IMR-90 (cell line): ENCODE data around the gene FAM83B. TPM values are rescaled to one million over a fixed set of nuclear protein-coding genes. Genes with fewer than 3 reads are reported as not detected.

ENCODE experiments used
- ATAC-seq: fragments of 200-7000 bp; cut with Tn5 transposase; 2 replicates; pipeline ENCODE4 v1.9.1; 2020; ENCODE audit warnings: low read depth, mild to moderate bottlenecking, moderate library complexity
- BruUV-seq: library from RNA; stranded (reverse); fragments of 400-500 nt; replicated peaks from 2 replicates; lab custom pipeline; 2021; lab: Mats Ljungman, UMichigan
- CTCF ChIA-PET: fragments of 300-600 bp; formaldehyde crosslinking; extraction: SDS; loops from one replicate; lab custom pipeline; 2021; ENCODE audit warnings: antibody characterized with exemption; lab: Yijun Ruan, JAX
- POLR2A ChIA-PET: fragments of 300-600 bp; sonication (Branson Sonifier 250); formaldehyde crosslinking; loops from one replicate; lab custom pipeline; 2022; ENCODE audit warnings: antibody characterized with exemption; ENCODE audit not compliant: unreplicated experiment; lab: Charles Lee
- DNase-seq: peaks from one replicate; pipeline ENCODE4 v3.0.0; 2013
- H2AFZ ChIP-seq: replicated peaks from 2 replicates; pipeline ENCODE3; 2013; ENCODE audit warnings: low read length, mild to moderate bottlenecking; ENCODE audit not compliant: poor library complexity
- H2AK5ac ChIP-seq: 2 replicates; pipeline ENCODE4 v1.6.1; 2013; ENCODE audit warnings: low read depth, low read length, inconsistent platforms
- H2AK9ac ChIP-seq: replicated peaks from 2 replicates; pipeline ENCODE3; 2013; ENCODE audit warnings: mild to moderate bottlenecking, low read depth, low read length, moderate library complexity; ENCODE audit not compliant: poor library complexity
- H2BK120ac ChIP-seq: 2 replicates; pipeline ENCODE4 v1.6.1; 2013; ENCODE audit warnings: low read depth, low read length, inconsistent platforms
- H2BK15ac ChIP-seq: 3 replicates; pipeline ENCODE4 v1.6.1; 2013; ENCODE audit warnings: low read depth, low read length, inconsistent platforms
- H2BK20ac ChIP-seq: 2 replicates; pipeline ENCODE4 v1.6.1; 2013; ENCODE audit warnings: low read depth, mild to moderate bottlenecking, inconsistent platforms, low read length, moderate library complexity
- H2BK5ac ChIP-seq: 2 replicates; pipeline ENCODE4 v1.6.1; 2013; ENCODE audit warnings: mild to moderate bottlenecking, low read depth, low read length, inconsistent platforms; ENCODE audit not compliant: poor library complexity, severe bottlenecking
- H3K14ac ChIP-seq: replicated peaks from 2 replicates; pipeline ENCODE4 v1.6.1; 2013; ENCODE audit warnings: low read depth, low read length, inconsistent platforms
- H3K18ac ChIP-seq: 2 replicates; pipeline ENCODE4 v1.6.1; 2013; ENCODE audit warnings: low read depth, low read length, control low read depth
- H3K23ac ChIP-seq: 2 replicates; pipeline ENCODE4 v1.6.1; 2013; ENCODE audit warnings: low read depth, low read length, inconsistent platforms
- H3K27ac ChIP-seq: 2 replicates; pipeline ENCODE4 v1.5.1; 2013; ENCODE audit warnings: mild to moderate bottlenecking, control low read depth, low read length; ENCODE audit not compliant: insufficient read depth
- H3K27me3 ChIP-seq: 2 replicates; pipeline ENCODE4 v1.6.1; 2013; ENCODE audit warnings: low read length; ENCODE audit not compliant: control insufficient read depth, insufficient read depth
- H3K36me3 ChIP-seq: 2 replicates; pipeline ENCODE4 v1.6.1; 2013; ENCODE audit warnings: low read length, mixed read lengths; ENCODE audit not compliant: control insufficient read depth, insufficient read depth
- H3K4ac ChIP-seq: 2 replicates; pipeline ENCODE4 v1.6.1; 2013; ENCODE audit warnings: low read depth, low read length, inconsistent platforms
- H3K4me1 ChIP-seq: 2 replicates; pipeline ENCODE4 v1.6.1; 2013; ENCODE audit warnings: low read length, mixed read lengths; ENCODE audit not compliant: control insufficient read depth, insufficient read depth
- H3K4me2 ChIP-seq: 2 replicates; pipeline ENCODE4 v1.6.1; 2013; ENCODE audit warnings: low read depth, mild to moderate bottlenecking, control low read depth, low read length, moderate library complexity
- H3K4me3 ChIP-seq: 2 replicates; pipeline ENCODE4 v1.5.1; 2013; ENCODE audit warnings: low read depth, mild to moderate bottlenecking, control low read depth, low read length, moderate library complexity; ENCODE audit not compliant: insufficient read depth
- H3K56ac ChIP-seq: 2 replicates; pipeline ENCODE4 v1.6.1; 2013; ENCODE audit warnings: low read length, inconsistent platforms; ENCODE audit not compliant: insufficient read depth; ENCODE audit errors: extremely low read depth
- H3K79me1 ChIP-seq, 2 experiments: 2 replicates each; pipeline ENCODE4 v1.6.1; 2013; ENCODE audit warnings: low read length in 2 of 2, inconsistent platforms in 1 of 2, low read depth in 1 of 2
- H3K9ac ChIP-seq: 2 replicates; pipeline ENCODE4 v1.6.1; 2013; ENCODE audit warnings: low read depth, low read length, control low read depth
- H3K9me1 ChIP-seq: 2 replicates; pipeline ENCODE4 v1.6.1; 2013; ENCODE audit warnings: low read length, inconsistent platforms; ENCODE audit not compliant: insufficient read depth
- H3K9me3 ChIP-seq: 2 replicates; pipeline ENCODE4 v1.6.1; 2013; ENCODE audit warnings: low read length; ENCODE audit not compliant: control insufficient read depth, insufficient read depth
- H4K20me1 ChIP-seq: 2 replicates; pipeline ENCODE4 v1.6.1; 2013; ENCODE audit warnings: low read length, inconsistent platforms; ENCODE audit not compliant: insufficient read depth
- H4K5ac ChIP-seq: 2 replicates; pipeline ENCODE4 v1.6.1; 2013; ENCODE audit warnings: mild to moderate bottlenecking, low read depth, low read length, control low read depth
- H4K8ac ChIP-seq, 2 experiments: 2 replicates each; pipeline ENCODE4 v1.6.1; 2013; ENCODE audit warnings: low read depth in 2 of 2, low read length in 2 of 2, control low read depth in 1 of 2, inconsistent platforms in 1 of 2
- H4K91ac ChIP-seq: 2 replicates; pipeline ENCODE4 v1.6.1; 2013; ENCODE audit warnings: low read depth, low read length, inconsistent platforms; ENCODE audit not compliant: insufficient read depth
- BHLHE40 ChIP-seq: fragments of 150-350 bp; IDR thresholded peaks from 2 replicates; pipeline ENCODE4 v1.6.1; 2016; ENCODE audit warnings: mild to moderate bottlenecking, low read depth, low read length
- CEBPB ChIP-seq: IDR thresholded peaks from 2 replicates; pipeline ENCODE4 v1.6.1; 2012; ENCODE audit warnings: low read depth, low read length, improper control_type of control experiment
- CHD1 ChIP-seq: IDR thresholded peaks from 2 replicates; pipeline ENCODE4 v1.6.1; 2012; ENCODE audit warnings: low read depth, low read length, improper control_type of control experiment
- MAZ ChIP-seq: IDR thresholded peaks from 2 replicates; pipeline ENCODE4 v1.6.1; 2012; ENCODE audit warnings: low read depth, mild to moderate bottlenecking, low read length, improper control_type of control experiment, moderate library complexity, borderline replicate concordance
- MXI1 ChIP-seq: IDR thresholded peaks from 2 replicates; pipeline ENCODE4 v1.6.1; 2012; ENCODE audit warnings: low read depth, mild to moderate bottlenecking, low read length, moderate library complexity, borderline replicate concordance
- NFE2L2 ChIP-seq: fragments of 150-350 bp; IDR thresholded peaks from 2 replicates; pipeline ENCODE4 v1.6.1; 2016; ENCODE audit warnings: low read depth, mild to moderate bottlenecking, low read length
- POLR2A ChIP-seq: IDR thresholded peaks from 2 replicates; pipeline ENCODE4 v1.6.1; 2012; ENCODE audit warnings: mild to moderate bottlenecking, low read depth, low read length
- RCOR1 ChIP-seq: IDR thresholded peaks from 2 replicates; pipeline ENCODE4 v1.6.1; 2012; ENCODE audit warnings: mild to moderate bottlenecking, low read length, improper control_type of control experiment; ENCODE audit not compliant: insufficient replicate concordance
- RFX5 ChIP-seq: IDR thresholded peaks from 2 replicates; pipeline ENCODE4 v1.8.0; 2012; ENCODE audit warnings: low read depth, mild to moderate bottlenecking, low read length, moderate library complexity
- SMC3 ChIP-seq: fragments of 150-350 bp; IDR thresholded peaks from 2 replicates; pipeline ENCODE4 v1.6.1; 2016; ENCODE audit warnings: low read depth, mild to moderate bottlenecking, antibody characterized with exemption, low read length, moderate library complexity
- WGBS, 2 experiments: methylation state at CpG; one replicate each; pipeline versions ENCODE4 v1.1.5 to v1.1.7; 2013; ENCODE audit warnings: missing lambda C conversion rate in 2 of 2; ENCODE audit not compliant: insufficient read length in 1 of 2; ENCODE audit errors: extremely low coverage in 2 of 2; 5-methylcytosine and 5-hydroxymethylcytosine counted together
- dilution Hi-C: fragments of 300-500 bp; cut with HindIII; formaldehyde crosslinking; loops from one replicate; pipeline ENCODE4 v1.14.3; 2018; ENCODE audit warnings: low sequenced_read_pairs; ENCODE audit not compliant: unreplicated experiment
- in situ Hi-C: fragments of 300-500 bp; cut with MboI; formaldehyde crosslinking; loops from 3 replicates; pipeline ENCODE4 v1.14.3; 2019; ENCODE audit warnings: low sequenced_read_pairs, inconsistent platforms, mixed read lengths
- intact Hi-C: fragments of 100-400 bp; cut with micrococcal nuclease; formaldehyde crosslinking; loops from 2 replicates; pipeline ENCODE4 v1.10.0; 2022
- polyA plus RNA-seq, 3 experiments: library from polyadenylated mRNA; depleted of rRNA; stranded (reverse); fragments of >200 nt; gene quantifications; 2 replicates each; pipeline ENCODE4 v1.2.3, GENCODE V29; 2012; ENCODE audit warnings: low replicate concordance in 1 of 3
- total RNA-seq: library from RNA; depleted of rRNA; stranded (reverse); fragments of >200 nt; gene quantifications from 2 replicates; pipeline ENCODE4 v1.2.3, GENCODE V29; 2012
- TF ChIP-seq, protein P1 (sequence below): conservative IDR thresholded peaks from 2 replicates; pipeline ENCODE4 v1.5.1; 2012; ENCODE audit warnings: mild to moderate bottlenecking, low read depth, low read length, improper control_type of control experiment
- TF ChIP-seq, protein P2 (sequence below): fragments of 150-350 bp; IDR thresholded peaks from 2 replicates; pipeline ENCODE4 v1.6.1; 2017; ENCODE audit warnings: mild to moderate bottlenecking, antibody characterized with exemption, low read length, low read depth

The FAM83B gene
- total and polyA plus RNA-seq, 2 of the 4 experiments (the other 2 are of a cell fraction): 0.02 to 0.18 TPM

DNA sequence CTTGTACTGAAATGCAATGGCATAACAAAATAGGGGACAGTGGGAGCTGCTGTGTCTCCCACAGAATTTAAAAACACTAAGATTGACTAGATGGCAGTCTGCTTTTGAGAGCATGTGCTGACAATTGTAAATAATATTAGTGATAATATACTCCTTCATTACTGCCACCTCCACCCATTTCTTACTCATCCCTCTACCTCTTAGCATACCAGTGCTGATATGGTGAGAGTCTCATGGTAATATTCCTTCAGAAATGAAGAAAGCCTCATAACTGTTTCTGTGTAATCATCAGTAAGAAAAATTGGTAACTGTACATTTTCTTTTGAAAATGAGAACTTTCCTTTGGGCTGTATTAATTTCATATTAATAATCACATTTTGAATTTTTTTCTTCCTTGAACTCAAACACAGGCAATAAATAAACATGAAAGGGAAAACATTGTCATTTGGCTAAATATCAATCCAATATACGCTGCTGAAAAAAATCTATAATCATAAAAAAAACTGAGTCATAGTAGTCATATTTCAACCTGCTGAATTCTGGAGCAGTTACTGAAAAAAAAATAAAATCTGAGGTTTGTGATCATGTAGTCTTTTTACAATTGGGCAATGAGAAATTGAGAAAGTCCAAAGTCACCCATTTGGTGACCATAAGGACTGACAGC, 34.6 kb downstream of the FAM83B start:
- POLR2A ChIA-PET: no interaction called here
- intact Hi-C loops: no loop called here
- no peak overlapping the region for H3K27ac ChIP-seq
- no peak overlapping the region for H3K4me3 ChIP-seq
- no CpG with 5 or more reads among the region's 1 CpG for WGBS, 2 experiments
- no peaks in the 10 kb centered on the region for H3K27me3 ChIP-seq
- H2BK15ac ChIP-seq: no peak overlapping the region
- H2BK120ac ChIP-seq: no peak overlapping the region
- CTCF ChIA-PET: no interaction called here
- H3K14ac ChIP-seq: no peak overlapping the region
- in situ Hi-C loops: no loop called here
- H3K23ac ChIP-seq: no peak overlapping the region
- H4K5ac ChIP-seq: no peak overlapping the region
- H4K20me1 ChIP-seq: no peaks in the 10 kb centered on the region
- no peak for ATAC-seq
- H3K9me1 ChIP-seq: no peaks in the 10 kb centered on the region
- dilution Hi-C loops: no loop called here
- DNase-seq: no peak
- TF ChIP-seq MAZ: no peak
- no peak for TF ChIP-seq BHLHE40
- TF ChIP-seq MXI1: no peak
- TF ChIP-seq SMC3: no peak
- no peak for TF ChIP-seq RCOR1
- TF ChIP-seq, protein P1, sequence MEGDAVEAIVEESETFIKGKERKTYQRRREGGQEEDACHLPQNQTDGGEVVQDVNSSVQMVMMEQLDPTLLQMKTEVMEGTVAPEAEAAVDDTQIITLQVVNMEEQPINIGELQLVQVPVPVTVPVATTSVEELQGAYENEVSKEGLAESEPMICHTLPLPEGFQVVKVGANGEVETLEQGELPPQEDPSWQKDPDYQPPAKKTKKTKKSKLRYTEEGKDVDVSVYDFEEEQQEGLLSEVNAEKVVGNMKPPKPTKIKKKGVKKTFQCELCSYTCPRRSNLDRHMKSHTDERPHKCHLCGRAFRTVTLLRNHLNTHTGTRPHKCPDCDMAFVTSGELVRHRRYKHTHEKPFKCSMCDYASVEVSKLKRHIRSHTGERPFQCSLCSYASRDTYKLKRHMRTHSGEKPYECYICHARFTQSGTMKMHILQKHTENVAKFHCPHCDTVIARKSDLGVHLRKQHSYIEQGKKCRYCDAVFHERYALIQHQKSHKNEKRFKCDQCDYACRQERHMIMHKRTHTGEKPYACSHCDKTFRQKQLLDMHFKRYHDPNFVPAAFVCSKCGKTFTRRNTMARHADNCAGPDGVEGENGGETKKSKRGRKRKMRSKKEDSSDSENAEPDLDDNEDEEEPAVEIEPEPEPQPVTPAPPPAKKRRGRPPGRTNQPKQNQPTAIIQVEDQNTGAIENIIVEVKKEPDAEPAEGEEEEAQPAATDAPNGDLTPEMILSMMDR: no peak
- no peak for TF ChIP-seq CHD1
- TF ChIP-seq, protein P2, sequence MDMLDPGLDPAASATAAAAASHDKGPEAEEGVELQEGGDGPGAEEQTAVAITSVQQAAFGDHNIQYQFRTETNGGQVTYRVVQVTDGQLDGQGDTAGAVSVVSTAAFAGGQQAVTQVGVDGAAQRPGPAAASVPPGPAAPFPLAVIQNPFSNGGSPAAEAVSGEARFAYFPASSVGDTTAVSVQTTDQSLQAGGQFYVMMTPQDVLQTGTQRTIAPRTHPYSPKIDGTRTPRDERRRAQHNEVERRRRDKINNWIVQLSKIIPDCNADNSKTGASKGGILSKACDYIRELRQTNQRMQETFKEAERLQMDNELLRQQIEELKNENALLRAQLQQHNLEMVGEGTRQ: no peak
- TF ChIP-seq POLR2A: no peak
- TF ChIP-seq CEBPB: no peak
- no peak for TF ChIP-seq RFX5
- TF ChIP-seq NFE2L2: no peak
- no peak overlapping the region for H4K8ac ChIP-seq
- H3K36me3 ChIP-seq: no peaks in the 10 kb centered on the region
- no peak overlapping the region for H3K56ac ChIP-seq
- no peak overlapping the region for H3K4ac ChIP-seq
- no peak overlapping the region for H2AFZ ChIP-seq
- no peak overlapping the region for H3K9ac ChIP-seq
- no TSS peak for BruUV-seq
- no peak overlapping the region for H3K4me2 ChIP-seq
- no peaks in the 10 kb centered on the region for H3K9me3 ChIP-seq
- H2AK5ac ChIP-seq: no peak overlapping the region
- H3K79me1 ChIP-seq: no peaks in the 10 kb centered on the region
- H2BK5ac ChIP-seq: no peak overlapping the region
- H4K91ac ChIP-seq: no peak overlapping the region
- H2AK9ac ChIP-seq: no peak overlapping the region
- no peak overlapping the region for H2BK20ac ChIP-seq
- H3K4me1 ChIP-seq: no peaks in the 10 kb centered on the region
- H3K18ac ChIP-seq: no peak overlapping the region
